Measurements from ENCODE around the gene CABLES2. TPM values are rescaled to one million over a fixed set of nuclear protein-coding genes. Genes with fewer than 3 reads are reported as not detected.

The CABLES2 gene
- total and polyA plus RNA-seq, 2 donors (not counting 3 experiments of a cell fraction or from before 2014, with no cell fraction given): 7.8 to 9.9 TPM

- H3K4me1 ChIP-seq (ENCODE audit: control insufficient read depth, extremely low read depth, insufficient read depth, low read length): peaks cover 73% of the 10 kb centered on the region
- CTCF ChIA-PET: interaction anchor here (1.2 kb wide), 1 partner anchor 21 kb away, joined by 5 read pairs; no protein-coding TSS in a partner anchor
- FAIRE-seq (no peak), DNase-seq (ENCODE audit: low read depth, low spot score) (no peak)
- H3K36me3 ChIP-seq (ENCODE audit: control insufficient read depth in 2 of 2, extremely low read depth in 1 of 2, insufficient read depth in 2 of 2, low read length in 2 of 2): no peaks in the 10 kb centered on the region
- TF ChIP-seq MYC (IDR thresholded peaks at IDR 0.05; ENCODE audit: low read depth, low read length): no peak
- TF ChIP-seq, protein P1, sequence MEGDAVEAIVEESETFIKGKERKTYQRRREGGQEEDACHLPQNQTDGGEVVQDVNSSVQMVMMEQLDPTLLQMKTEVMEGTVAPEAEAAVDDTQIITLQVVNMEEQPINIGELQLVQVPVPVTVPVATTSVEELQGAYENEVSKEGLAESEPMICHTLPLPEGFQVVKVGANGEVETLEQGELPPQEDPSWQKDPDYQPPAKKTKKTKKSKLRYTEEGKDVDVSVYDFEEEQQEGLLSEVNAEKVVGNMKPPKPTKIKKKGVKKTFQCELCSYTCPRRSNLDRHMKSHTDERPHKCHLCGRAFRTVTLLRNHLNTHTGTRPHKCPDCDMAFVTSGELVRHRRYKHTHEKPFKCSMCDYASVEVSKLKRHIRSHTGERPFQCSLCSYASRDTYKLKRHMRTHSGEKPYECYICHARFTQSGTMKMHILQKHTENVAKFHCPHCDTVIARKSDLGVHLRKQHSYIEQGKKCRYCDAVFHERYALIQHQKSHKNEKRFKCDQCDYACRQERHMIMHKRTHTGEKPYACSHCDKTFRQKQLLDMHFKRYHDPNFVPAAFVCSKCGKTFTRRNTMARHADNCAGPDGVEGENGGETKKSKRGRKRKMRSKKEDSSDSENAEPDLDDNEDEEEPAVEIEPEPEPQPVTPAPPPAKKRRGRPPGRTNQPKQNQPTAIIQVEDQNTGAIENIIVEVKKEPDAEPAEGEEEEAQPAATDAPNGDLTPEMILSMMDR (IDR thresholded peaks at IDR 0.05; ENCODE audit: extremely low read depth in 1 of 2, insufficient read depth in 1 of 2, low read depth in 1 of 2, low read length in 2 of 2): no peak
- no peak for TF ChIP-seq EZH2 (IDR thresholded peaks at IDR 0.05; ENCODE audit: borderline replicate concordance, low read depth, low read length, severe bottlenecking)
- TF ChIP-seq, protein P2, sequence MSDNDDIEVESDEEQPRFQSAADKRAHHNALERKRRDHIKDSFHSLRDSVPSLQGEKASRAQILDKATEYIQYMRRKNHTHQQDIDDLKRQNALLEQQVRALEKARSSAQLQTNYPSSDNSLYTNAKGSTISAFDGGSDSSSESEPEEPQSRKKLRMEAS (IDR thresholded peaks at IDR 0.05; ENCODE audit: insufficient read depth, insufficient read length): no peak
- no peak for TF ChIP-seq GATA2 (IDR thresholded peaks at IDR 0.05; ENCODE audit: insufficient read depth, insufficient read length, low read depth, low read length)
- TF ChIP-seq FOS (IDR thresholded peaks at IDR 0.05; ENCODE audit: borderline replicate concordance, insufficient read depth, low read length): no peak
- no peak for TF ChIP-seq JUN (IDR thresholded peaks at IDR 0.05; ENCODE audit: borderline replicate concordance, insufficient read depth, insufficient read length, low read depth)
- no peak for TF ChIP-seq POLR2A (IDR thresholded peaks at IDR 0.05; ENCODE audit: low read depth, low read length)
- TF ChIP-seq POLR2AphosphoS5 (IDR thresholded peaks at IDR 0.05; ENCODE audit: insufficient read depth, low read depth, low read length): no peak
- POLR2A ChIA-PET: no interaction called here
- H2AFZ ChIP-seq (ENCODE audit: low read depth, low read length): no peak overlapping the region
- no TSS peak for BruUV-seq (replicated peaks)
- H3K4me2 ChIP-seq (ENCODE audit: insufficient read depth, low read length): no peak overlapping the region
- H3K9me3 ChIP-seq (replicated peaks; ENCODE audit: control insufficient read depth, insufficient read depth, low read length): no peaks in the 10 kb centered on the region
- peaks cover 70% of the 10 kb centered on the region for H3K79me2 ChIP-seq (ENCODE audit: control insufficient read depth, insufficient read depth, low read length)
- H3K4me3 ChIP-seq (replicated peaks in 1 of 3; ENCODE audit: insufficient read depth in 1 of 3, low read depth in 1 of 3, low read length in 3 of 3): no peak overlapping the region
- no peak overlapping the region for H3K27ac ChIP-seq (ENCODE audit: insufficient read depth, low read depth, low read length)
- intact Hi-C loops (cut with micrococcal nuclease): no loop called here
- H3K9ac ChIP-seq (replicated peaks; ENCODE audit: extremely low read depth, insufficient read depth, low read length): no peak overlapping the region
- dilution Hi-C loops (cut with MboI; ENCODE audit: extremely low pct_ligation_motif_present, low sequenced_read_pairs): no loop called here
- H3K9me1 ChIP-seq (replicated peaks; ENCODE audit: control insufficient read depth, extremely low read depth, insufficient read depth, low read length): no peaks in the 10 kb centered on the region
- H3K27me3 ChIP-seq (ENCODE audit: control insufficient read depth in 2 of 2, insufficient read depth in 2 of 2, low read length in 2 of 2): no peaks in the 10 kb centered on the region
- H4K20me1 ChIP-seq (replicated peaks; ENCODE audit: control insufficient read depth, extremely low read depth, insufficient read depth, low read length): no peaks in the 10 kb centered on the region
Observed at GRCh38 chr20:62360854-62361798, 46.0 kb downstream of the CABLES2 start.
